BJ (cell line): ENCODE data around the gene KBTBD2. TPM values are rescaled to one million over a fixed set of nuclear protein-coding genes. Genes with fewer than 3 reads are reported as not detected.
A peak's percentile ranks its signal among the peaks of the same experiment; 100 is the strongest.
"Not testable (repeated sequence)": the region's sequence is repeated elsewhere in the genome, so short reads cannot be mapped to it uniquely, and the experiment has no call there.

Source experiments
- CTCF ChIA-PET: fragments of 350-600 bp; formaldehyde crosslinking; extraction: SDS; loops from one replicate; lab custom pipeline; 2021; ENCODE audit warnings: antibody characterized with exemption, inconsistent platforms; lab: Yijun Ruan, JAX
- POLR2A ChIA-PET: fragments of 300-600 bp; sonication (Branson Sonifier 250); formaldehyde crosslinking; extraction: SDS; loops from one replicate; lab custom pipeline; 2021; ENCODE audit warnings: antibody characterized with exemption; lab: Charles Lee
- DNase-seq: peaks from one replicate; pipeline ENCODE4 v3.0.0-alpha.2; 2011; ENCODE audit warnings: low read depth
- H3K27me3 ChIP-seq: 2 replicates; pipeline ENCODE4 v1.6.0; 2011; ENCODE audit warnings: low read length; ENCODE audit not compliant: control insufficient read depth, insufficient read depth
- H3K36me3 ChIP-seq: 2 replicates; pipeline ENCODE4 v1.5.1; 2011; ENCODE audit warnings: low read length; ENCODE audit not compliant: control insufficient read depth, insufficient read depth
- H3K4me3 ChIP-seq: 2 replicates; pipeline ENCODE4 v1.5.1; 2011; ENCODE audit warnings: low read depth, mild to moderate bottlenecking, control low read depth, low read length
- CTCF ChIP-seq: IDR thresholded peaks from 2 replicates; pipeline ENCODE4 v1.5.1; 2011; ENCODE audit warnings: low read depth, mild to moderate bottlenecking, control low read depth, inconsistent platforms, low read length, moderate library complexity; ENCODE audit not compliant: insufficient read depth
- polyA plus RNA-seq: library from polyadenylated mRNA; depleted of rRNA; stranded (reverse); fragments of >200 nt; gene quantifications from 2 replicates; pipeline ENCODE4 v1.2.3, GENCODE V29; 2011

The KBTBD2 gene
- polyA plus RNA-seq, 1 experiment: 12.6 TPM

- CTCF ChIA-PET: interaction anchor here (1.5 kb wide), 1 partner anchor 12 kb away, joined by 7 read pairs; no protein-coding TSS in a partner anchor
These were observed 32.9 kb downstream of the KBTBD2 start for GRCh38 chr7:32858648-32859047.

GRCh38 chr7:32857063-32857462, 34.5 kb downstream of the KBTBD2 start:
- CTCF ChIA-PET, DNase-seq, POLR2A ChIA-PET, H3K27me3 ChIP-seq, H3K36me3 ChIP-seq, H3K4me3 ChIP-seq: not testable (repeated sequence)

More at GRCh38 chr7:32858648-32859047, 32.9 kb downstream of the KBTBD2 start:
- no peak for DNase-seq
- POLR2A ChIA-PET: no interaction called here
- no peaks in the 10 kb centered on the region for H3K36me3 ChIP-seq
- no peak overlapping the region for H3K4me3 ChIP-seq
- no peak for TF ChIP-seq CTCF
- H3K27me3 ChIP-seq: no peaks in the 10 kb centered on the region

GRCh38 chr7:32855837-32856775, 35.5 kb downstream of the KBTBD2 start:
- POLR2A ChIA-PET, H3K27me3 ChIP-seq, H3K4me3 ChIP-seq, H3K36me3 ChIP-seq, DNase-seq: not testable (repeated sequence)
- CTCF ChIA-PET: interaction anchor here (2.4 kb wide), 1 partner anchor 9 kb away, joined by 6 read pairs; no protein-coding TSS in a partner anchor

- H3K36me3 ChIP-seq, POLR2A ChIA-PET, H3K4me3 ChIP-seq, DNase-seq, CTCF ChIA-PET, H3K27me3 ChIP-seq: not testable (repeated sequence)
These were observed 40.9 kb downstream of the KBTBD2 start for GRCh38 chr7:32850654-32851053.

- H3K36me3 ChIP-seq, POLR2A ChIA-PET, H3K27me3 ChIP-seq, DNase-seq, H3K4me3 ChIP-seq, CTCF ChIA-PET: not testable (repeated sequence)
These were observed 42.9 kb downstream of the KBTBD2 start for GRCh38 chr7:32848655-32849054.

- ChIA-PET POLR2A (no interaction called here), CTCF (interaction anchor here (0.6 to 2.7 kb wide), 23 partner anchors 9 to 262 kb away, joined by 3 to 15 read pairs (median 5); partner anchors contain the start of genes FKBP9 and RP9)
- DNase-seq: no peak
- TF ChIP-seq CTCF: peak; percentile 65
- H3K27me3 ChIP-seq: no peaks in the 10 kb centered on the region
- H3K4me3 ChIP-seq: no peak overlapping the region
- no peaks in the 10 kb centered on the region for H3K36me3 ChIP-seq
These were observed 44.8 kb downstream of the KBTBD2 start for GRCh38 chr7:32846630-32847225.

GRCh38 chr7:32844748-32845147, 46.8 kb downstream of the KBTBD2 start:
- H3K27me3 ChIP-seq, DNase-seq, POLR2A ChIA-PET, H3K4me3 ChIP-seq, H3K36me3 ChIP-seq: not testable (repeated sequence)
- CTCF ChIA-PET: interaction anchor here (0.7 to 2.7 kb wide), 5 partner anchors 8 to 181 kb away, joined by 3 to 15 read pairs (median 5); no protein-coding TSS in a partner anchor

- POLR2A ChIA-PET, H3K27me3 ChIP-seq, DNase-seq, CTCF ChIA-PET, H3K36me3 ChIP-seq, H3K4me3 ChIP-seq: not testable (repeated sequence)
These were observed 47.8 kb downstream of the KBTBD2 start for GRCh38 chr7:32843763-32844162.

- H3K36me3 ChIP-seq, DNase-seq, POLR2A ChIA-PET, CTCF ChIA-PET, H3K27me3 ChIP-seq, H3K4me3 ChIP-seq: not testable (repeated sequence)
These were observed 51.7 kb downstream of the KBTBD2 start for GRCh38 chr7:32839846-32840245.

GRCh38 chr7:32828996-32829752, 62.4 kb downstream of the KBTBD2 start:
- H3K4me3 ChIP-seq, POLR2A ChIA-PET, H3K36me3 ChIP-seq, DNase-seq, H3K27me3 ChIP-seq: not testable (repeated sequence)
- CTCF ChIA-PET: interaction anchor here (1.0 to 1.6 kb wide), 2 partner anchors 17 to 279 kb away, joined by 4 read pairs; no protein-coding TSS in a partner anchor
